Measurements from ENCODE around the gene ROBO3.

Gene ROBO3

DNA sequence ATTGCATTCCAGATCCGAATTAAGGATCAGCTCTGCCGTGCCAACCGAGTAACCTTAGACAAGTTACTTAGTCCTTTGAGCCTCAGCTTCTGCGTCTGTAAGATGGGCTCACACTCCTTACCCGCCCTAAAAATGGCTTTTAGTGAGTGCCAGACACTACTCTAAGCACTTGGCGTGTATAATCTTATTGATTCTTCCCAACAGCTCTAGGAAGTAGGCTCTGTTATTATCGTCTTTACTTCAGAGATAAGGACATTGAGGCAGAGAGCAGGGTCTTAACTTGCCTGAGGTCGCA is 21.7 kb upstream of the ROBO3 start (continued):
- no peak for TF ChIP-seq ZNF280D (tag by site-specific recombination; IDR thresholded peaks at IDR 0.05)
- TF ChIP-seq ZNF530 (tag by site-specific recombination; IDR thresholded peaks at IDR 0.05; ENCODE audit: low read depth), result no peak
- no peak for TF ChIP-seq MZF1 (tag by site-specific recombination; IDR thresholded peaks at IDR 0.05; ENCODE audit: borderline replicate concordance)
- TF ChIP-seq ZNF292 (tag by site-specific recombination; IDR thresholded peaks at IDR 0.05; ENCODE audit: borderline replicate concordance, low read depth), result no peak
- TF ChIP-seq SCRT1 (tag by site-specific recombination; IDR thresholded peaks at IDR 0.05; ENCODE audit: borderline replicate concordance), result no peak
- no peak for TF ChIP-seq ZIC2 (tag by site-specific recombination; IDR thresholded peaks at IDR 0.05)
- no peak for TF ChIP-seq HOXC10 (CRISPR knock-in tag; IDR thresholded peaks at IDR 0.05)
- TF ChIP-seq KLF7 (tag by site-specific recombination; IDR thresholded peaks at IDR 0.05; ENCODE audit: borderline replicate concordance), result no peak
- TF ChIP-seq ZNF677 (tag by site-specific recombination; IDR thresholded peaks at IDR 0.05), result no peak

DNA sequence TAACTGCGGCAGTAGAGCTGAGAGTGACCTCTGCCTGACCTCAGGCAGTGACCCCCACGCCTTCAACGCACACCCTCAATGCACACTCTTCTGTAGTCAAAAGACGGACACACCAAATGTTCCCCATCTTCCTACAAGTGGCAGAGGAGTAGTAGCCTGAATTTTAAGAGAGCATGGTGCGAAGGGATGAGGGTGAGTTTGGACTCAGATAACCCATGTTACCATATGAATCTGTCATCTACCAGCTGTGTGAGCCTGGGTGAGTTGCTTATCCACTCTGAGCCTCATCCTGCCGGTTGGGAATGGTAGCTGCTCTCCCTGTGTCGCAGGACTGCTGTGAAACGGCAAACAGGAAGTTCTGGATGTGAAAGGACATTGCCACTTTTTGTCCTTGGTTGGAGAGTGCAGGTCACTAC is 20.6 kb upstream of the ROBO3 start:
- no peak overlapping the region for H3K4me3 ChIP-seq (ENCODE audit: low read depth, low read length)
- H3K4me1 ChIP-seq (ENCODE audit: control insufficient read depth, insufficient read depth, low read length), result no peaks in the 10 kb centered on the region
- H3K9me3 ChIP-seq (ENCODE audit: control insufficient read depth, insufficient read depth, low read depth, low read length), result no peaks in the 10 kb centered on the region
- no peak overlapping the region for H3K27ac ChIP-seq (ENCODE audit: extremely low read depth, low read depth, low read length)
- CTCF ChIA-PET, result interaction anchor here (0.7 to 1.0 kb wide), 2 partner anchors 32 to 1025 kb away, joined by 3 read pairs; no protein-coding TSS in a partner anchor
- TF ChIP-seq ZNF530 (tag by site-specific recombination; IDR thresholded peaks at IDR 0.05; ENCODE audit: low read depth) (no peak), ZBTB20 (tag by site-specific recombination; IDR thresholded peaks at IDR 0.05) (no peak), SCRT2 (tag by site-specific recombination; IDR thresholded peaks at IDR 0.05) (no peak), ZNF169 (tag by site-specific recombination; IDR thresholded peaks at IDR 0.05) (no peak), ZBTB21 (tag by site-specific recombination; IDR thresholded peaks at IDR 0.05) (no peak), ZNF544 (tag by site-specific recombination; IDR thresholded peaks at IDR 0.05) (no peak), PRDM1 (tag by site-specific recombination; IDR thresholded peaks at IDR 0.05) (no peak), ZNF341 (tag by site-specific recombination; IDR thresholded peaks at IDR 0.05; ENCODE audit: low read depth) (no peak)
- TF ChIP-seq, protein P1, sequence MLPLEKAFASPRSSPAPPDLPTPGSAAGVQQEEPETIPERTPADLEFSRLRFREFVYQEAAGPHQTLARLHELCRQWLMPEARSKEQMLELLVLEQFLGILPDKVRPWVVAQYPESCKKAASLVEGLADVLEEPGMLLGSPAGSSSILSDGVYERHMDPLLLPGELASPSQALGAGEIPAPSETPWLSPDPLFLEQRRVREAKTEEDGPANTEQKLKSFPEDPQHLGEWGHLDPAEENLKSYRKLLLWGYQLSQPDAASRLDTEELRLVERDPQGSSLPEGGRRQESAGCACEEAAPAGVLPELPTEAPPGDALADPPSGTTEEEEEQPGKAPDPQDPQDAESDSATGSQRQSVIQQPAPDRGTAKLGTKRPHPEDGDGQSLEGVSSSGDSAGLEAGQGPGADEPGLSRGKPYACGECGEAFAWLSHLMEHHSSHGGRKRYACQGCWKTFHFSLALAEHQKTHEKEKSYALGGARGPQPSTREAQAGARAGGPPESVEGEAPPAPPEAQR (tag by site-specific recombination; IDR thresholded peaks at IDR 0.05), result no peak
- H3K36me3 ChIP-seq (ENCODE audit: control insufficient read depth in 2 of 2, insufficient read depth in 1 of 2, low read length in 2 of 2), result no peaks in the 10 kb centered on the region
- POLR2A ChIA-PET, result no interaction called here

- ChIA-PET CTCF (interaction anchor here (0.6 to 1.7 kb wide), 2 partner anchors 9 to 21 kb away, joined by 3 to 8 read pairs; no protein-coding TSS in a partner anchor), POLR2A (no interaction called here)
- H3K9me3 ChIP-seq (ENCODE audit: control insufficient read depth, insufficient read depth, low read depth, low read length), result no peaks in the 10 kb centered on the region
- no peak overlapping the region for H3K4me3 ChIP-seq (ENCODE audit: low read depth, low read length)
- H3K4me1 ChIP-seq (ENCODE audit: control insufficient read depth, insufficient read depth, low read length), result no peaks in the 10 kb centered on the region
- TF ChIP-seq ZNF302 (tag by site-specific recombination; IDR thresholded peaks at IDR 0.05; ENCODE audit: low read depth) (no peak), ZBTB6 (tag by site-specific recombination; IDR thresholded peaks at IDR 0.05) (no peak), ZNF677 (tag by site-specific recombination; IDR thresholded peaks at IDR 0.05) (no peak), ZNF214 (tag by site-specific recombination; IDR thresholded peaks at IDR 0.05; ENCODE audit: borderline replicate concordance) (no peak), ZNF10 (tag by site-specific recombination; IDR thresholded peaks at IDR 0.05) (no peak), ZNF341 (tag by site-specific recombination; IDR thresholded peaks at IDR 0.05; ENCODE audit: low read depth) (no peak), ZNF707 (tag by site-specific recombination; IDR thresholded peaks at IDR 0.05) (no peak), KLF9 (tag by site-specific recombination; IDR thresholded peaks at IDR 0.05; ENCODE audit: low read depth) (no peak), ZNF394 (tag by site-specific recombination; IDR thresholded peaks at IDR 0.05; ENCODE audit: borderline replicate concordance) (no peak), ZNF350 (tag by site-specific recombination; IDR thresholded peaks at IDR 0.05) (no peak), ZNF629 (tag by site-specific recombination; IDR thresholded peaks at IDR 0.05) (no peak), ZNF571 (tag by site-specific recombination; IDR thresholded peaks at IDR 0.05) (no peak)
- no peak overlapping the region for H3K27ac ChIP-seq (ENCODE audit: extremely low read depth, low read depth, low read length)
- no peaks in the 10 kb centered on the region for H3K36me3 ChIP-seq (ENCODE audit: control insufficient read depth in 2 of 2, insufficient read depth in 1 of 2, low read length in 2 of 2)
These were observed 19.1 kb upstream of the ROBO3 start for GRCh38 chr11:124846070-124846673.
